HG02623 (cell line): ENCODE measurements around the gene FBXO41.

ENCODE experiments used
- ATAC-seq: cut with Tn5 transposase; IDR thresholded peaks from one replicate; pipeline ENCODE4 v1.9.1; 2021; ENCODE audit warnings: moderate library complexity; ENCODE audit not compliant: unreplicated experiment

The FBXO41 gene

DNA sequence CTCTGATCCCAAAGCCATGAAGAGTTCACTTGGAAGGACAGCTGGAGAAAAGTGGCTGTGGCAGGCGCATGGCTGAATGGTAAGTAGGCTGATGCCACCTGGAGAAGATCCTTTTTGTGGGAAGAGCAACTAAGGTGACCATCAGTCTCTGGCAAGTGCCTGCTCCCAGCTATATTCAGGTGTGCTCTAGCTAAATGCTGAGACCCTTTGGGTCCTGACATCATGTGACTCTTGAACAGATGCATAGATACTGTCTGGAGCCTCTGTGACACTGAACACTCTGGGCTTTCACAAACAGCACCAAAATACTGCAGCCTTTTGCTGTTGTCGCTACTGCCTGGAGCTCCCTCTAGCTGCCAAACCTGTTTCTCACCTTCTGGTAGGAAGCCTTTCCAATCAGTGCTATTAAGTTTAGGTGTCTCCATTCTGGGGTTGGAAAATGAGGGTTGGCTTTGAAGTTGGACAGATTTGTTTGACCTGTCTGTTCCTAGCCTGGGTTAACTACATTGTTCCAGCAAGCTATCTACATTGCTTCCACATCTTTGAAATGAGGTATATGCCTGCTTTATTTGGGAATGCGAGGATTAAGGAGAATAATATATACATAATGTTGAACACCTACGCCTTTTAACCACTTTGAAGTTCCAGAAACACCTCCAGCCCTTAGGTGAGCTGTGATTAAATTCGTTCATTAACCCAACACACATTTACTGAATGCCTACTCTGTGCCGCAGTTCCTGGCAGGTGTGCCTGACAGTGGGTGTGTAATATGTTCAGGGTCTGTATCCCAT lies 6.0 kb upstream of the FBXO41 start:
- no peak for ATAC-seq

DNA sequence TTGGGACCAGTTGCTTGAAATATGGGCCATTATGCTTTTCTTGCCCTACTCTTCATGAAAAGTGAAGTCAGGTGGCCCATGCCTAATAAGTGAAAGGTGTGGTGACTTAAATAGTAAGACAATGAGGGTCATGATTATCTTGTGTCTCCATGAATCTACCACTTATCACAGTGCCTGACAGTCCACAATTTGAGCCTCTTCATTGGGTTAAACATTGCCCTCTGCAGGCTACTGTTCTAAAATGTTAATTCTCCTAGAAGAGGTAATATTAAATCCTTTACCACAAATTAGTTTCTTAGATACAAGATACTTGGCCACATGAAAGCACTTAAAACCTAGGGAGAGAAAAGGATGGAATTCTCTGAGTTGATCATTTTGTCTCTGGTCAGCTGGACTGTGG lies 5.0 kb upstream of the FBXO41 start:
- no peak for ATAC-seq

DNA sequence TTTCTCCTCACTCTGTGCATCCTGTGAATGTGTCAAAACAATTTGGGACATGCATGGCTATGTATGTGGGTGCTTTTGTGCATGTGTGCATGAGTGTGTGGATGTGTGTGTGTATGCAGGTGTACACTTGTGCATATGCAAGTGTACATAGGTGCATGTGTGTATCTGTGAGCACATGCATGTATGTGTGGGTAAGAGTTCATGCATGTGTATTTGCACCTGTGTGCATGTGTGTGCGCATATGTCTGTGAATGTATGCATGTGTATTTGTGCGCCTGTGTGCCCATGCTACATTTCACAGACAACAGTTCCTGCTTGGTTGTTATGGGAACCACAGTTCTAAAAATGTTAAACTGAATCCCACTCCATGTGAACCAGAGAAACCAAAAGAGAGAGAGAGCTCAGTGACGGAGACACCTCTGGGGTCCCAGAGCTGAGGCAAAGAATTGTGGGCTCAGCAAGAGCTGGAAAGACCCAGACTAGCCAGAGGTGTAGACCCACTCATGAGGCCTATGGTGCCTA lies 1.9 kb upstream of the FBXO41 start:
- ATAC-seq: no peak

DNA sequence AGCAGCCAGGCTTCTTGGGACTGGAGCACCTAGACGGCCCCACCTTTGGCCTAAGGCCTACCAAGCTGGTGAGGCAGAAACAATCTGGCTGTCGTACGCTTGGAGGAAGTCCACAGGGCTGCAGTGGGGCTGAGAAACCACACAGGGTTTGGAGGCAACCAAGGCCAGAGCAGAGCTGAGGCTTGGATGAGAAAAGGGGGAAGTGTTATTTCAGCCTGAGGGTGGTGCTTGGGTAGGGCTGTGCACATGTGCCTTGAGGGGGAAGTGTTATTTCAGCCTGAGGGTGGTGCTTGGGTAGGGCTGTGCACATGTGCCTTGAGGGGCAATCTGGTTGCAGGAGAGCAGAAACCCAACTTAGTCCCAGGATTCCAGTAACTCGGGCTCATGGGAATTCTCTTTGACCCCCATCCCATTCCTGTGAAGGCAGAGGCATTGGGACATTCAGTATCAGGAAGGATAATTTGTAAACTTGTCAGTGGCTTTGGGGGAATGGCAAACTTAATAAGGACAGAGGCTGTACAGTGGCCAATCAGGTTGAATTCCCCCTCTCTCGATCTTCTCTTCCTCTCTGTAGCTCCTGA lies 971 bp upstream of the FBXO41 start:
- peak; percentile 44 for ATAC-seq

- peak; percentile 14 for ATAC-seq
Measured at GRCh38 chr2:73283545-73284295, 558 bp downstream of the FBXO41 start.

GRCh38 chr2:73282924-73283544 lies 1.2 kb downstream of the FBXO41 start:
- no peak for ATAC-seq

- ATAC-seq: no peak
Measured at GRCh38 chr2:73281244-73281643, 3.0 kb downstream of the FBXO41 start.

- no peak for ATAC-seq
Measured at GRCh38 chr2:73279852-73280251, 4.4 kb downstream of the FBXO41 start.

DNA sequence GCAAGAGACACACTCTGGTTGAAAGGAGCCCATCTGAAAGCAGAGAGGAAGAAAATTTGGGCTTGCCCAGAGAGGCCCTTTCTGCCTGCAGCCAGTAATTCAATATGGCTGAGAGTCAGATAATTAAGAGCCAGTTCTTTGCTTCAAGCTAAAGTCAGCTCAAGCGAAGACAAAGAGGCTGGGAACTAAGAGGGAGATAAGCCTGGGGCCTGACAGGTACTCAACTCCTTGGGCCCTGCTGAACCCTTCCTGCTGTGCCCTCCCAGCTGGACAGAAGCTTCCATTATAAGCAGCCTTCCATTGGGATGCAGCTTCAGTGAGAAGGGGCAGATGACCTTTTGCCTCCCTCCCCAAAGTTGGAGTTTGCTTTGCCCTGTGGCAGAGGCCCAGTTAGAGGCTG lies 12.0 kb downstream of the FBXO41 start:
- no peak for ATAC-seq

- peak; percentile 21 for ATAC-seq
Measured at GRCh38 chr2:73269686-73270465, 14.4 kb downstream of the FBXO41 start.

DNA sequence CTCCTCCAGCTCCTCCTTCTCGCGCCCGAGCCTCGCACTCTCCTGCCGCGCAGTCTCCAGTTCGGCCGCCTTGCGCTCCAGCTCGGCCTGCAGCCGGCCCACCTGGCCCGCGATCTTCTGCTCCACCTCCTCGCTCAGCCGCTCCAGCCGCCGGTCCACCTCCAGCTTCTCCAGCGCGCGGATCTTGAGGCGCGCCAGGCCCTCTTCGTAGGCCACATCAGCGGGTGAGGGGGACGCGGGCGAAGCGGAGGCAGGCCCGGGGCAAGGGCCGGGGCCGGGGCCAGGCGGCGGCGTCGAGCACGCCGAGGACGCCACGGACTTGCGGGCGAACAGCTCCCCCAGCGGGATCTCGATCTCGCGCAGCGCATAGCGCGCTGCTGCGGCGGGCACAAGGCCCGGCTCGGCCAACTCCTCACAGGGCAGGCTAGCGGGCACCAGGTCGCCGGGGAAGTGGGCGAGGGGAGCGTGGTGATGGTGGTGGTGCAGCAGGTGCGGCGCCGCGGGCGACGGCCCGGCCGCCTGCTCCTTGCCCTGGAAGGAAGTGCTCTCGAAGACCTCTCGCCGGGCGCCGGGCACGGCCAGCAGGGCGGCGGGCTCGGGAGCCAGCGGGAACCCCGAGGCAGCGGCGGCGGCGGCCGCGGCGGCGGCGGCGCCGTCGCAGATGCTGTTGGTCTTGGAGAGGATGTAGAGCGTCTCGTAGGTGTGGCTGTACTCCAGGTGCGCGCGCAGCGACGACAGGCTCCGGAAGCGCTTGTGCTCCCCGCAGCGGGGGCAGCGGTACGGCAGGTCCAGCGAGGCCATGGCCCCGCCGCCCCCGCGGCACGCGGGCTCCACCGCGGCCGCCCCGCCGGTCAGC lies 15.2 kb downstream of the FBXO41 start:
- peak; percentile 70 for ATAC-seq

DNA sequence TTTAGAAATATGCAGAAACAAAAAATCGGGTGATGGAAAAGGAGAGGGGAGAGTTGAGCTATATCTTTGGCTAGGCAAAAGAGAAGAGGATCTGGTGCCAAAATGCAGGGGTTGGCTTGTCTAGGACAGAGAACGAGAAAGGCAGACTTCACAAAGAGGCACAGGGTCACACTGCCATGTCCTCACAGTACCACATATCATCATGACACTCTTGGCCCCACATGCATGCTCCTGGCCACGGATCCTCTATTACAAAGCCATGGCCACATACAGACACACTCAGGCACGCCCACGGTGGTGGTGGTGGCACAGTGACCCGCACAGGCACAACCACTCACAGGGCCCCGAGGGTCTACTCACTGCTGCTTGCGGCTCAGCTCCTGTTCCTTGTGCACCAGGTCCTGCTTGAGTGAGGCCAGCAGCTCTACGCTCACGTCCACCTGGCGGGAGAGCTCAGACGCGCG lies 15.9 kb downstream of the FBXO41 start:
- ATAC-seq: no peak

- no peak for ATAC-seq
Measured at GRCh38 chr2:73267008-73267407, 17.3 kb downstream of the FBXO41 start.

DNA sequence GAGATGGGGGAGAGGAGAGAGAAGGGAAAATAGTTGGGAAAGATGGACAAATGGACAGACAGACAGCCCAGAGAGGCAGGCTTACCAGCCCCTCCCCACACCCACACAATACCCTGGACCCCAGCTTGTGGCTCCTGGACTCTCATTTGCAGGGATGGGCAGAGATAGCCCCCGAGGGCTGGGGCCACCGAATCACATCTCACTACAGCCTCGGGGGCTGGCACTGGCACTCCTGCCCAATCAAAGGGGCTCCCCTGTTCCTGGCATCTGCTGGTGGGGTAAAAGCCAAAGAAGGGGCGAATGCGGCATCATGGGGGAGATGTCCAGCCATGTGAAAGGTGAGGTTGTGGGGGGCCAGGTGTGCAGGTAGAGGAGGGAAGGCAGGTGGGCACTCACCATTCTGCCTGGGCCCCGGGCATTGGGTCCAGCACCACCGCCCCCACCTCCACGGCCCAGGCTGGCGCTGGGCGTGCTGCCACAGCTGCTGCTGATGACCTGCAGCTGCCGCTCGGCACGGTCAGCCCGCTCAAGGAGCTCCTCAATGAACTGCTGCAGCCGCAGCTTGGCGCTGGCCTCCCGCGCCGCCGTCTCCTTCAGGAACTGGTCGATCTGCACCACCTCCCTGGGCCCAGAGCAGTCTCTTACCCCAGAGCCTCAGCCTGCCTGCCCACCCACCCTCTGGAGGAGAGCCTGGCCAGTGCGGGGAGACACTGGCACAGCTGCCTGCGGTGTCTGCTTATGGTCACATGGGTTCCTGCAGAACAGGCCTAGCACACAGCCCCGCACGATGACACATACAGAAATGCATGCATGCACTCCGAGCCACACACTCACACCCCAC lies 18.0 kb downstream of the FBXO41 start:
- ATAC-seq: no peak

DNA sequence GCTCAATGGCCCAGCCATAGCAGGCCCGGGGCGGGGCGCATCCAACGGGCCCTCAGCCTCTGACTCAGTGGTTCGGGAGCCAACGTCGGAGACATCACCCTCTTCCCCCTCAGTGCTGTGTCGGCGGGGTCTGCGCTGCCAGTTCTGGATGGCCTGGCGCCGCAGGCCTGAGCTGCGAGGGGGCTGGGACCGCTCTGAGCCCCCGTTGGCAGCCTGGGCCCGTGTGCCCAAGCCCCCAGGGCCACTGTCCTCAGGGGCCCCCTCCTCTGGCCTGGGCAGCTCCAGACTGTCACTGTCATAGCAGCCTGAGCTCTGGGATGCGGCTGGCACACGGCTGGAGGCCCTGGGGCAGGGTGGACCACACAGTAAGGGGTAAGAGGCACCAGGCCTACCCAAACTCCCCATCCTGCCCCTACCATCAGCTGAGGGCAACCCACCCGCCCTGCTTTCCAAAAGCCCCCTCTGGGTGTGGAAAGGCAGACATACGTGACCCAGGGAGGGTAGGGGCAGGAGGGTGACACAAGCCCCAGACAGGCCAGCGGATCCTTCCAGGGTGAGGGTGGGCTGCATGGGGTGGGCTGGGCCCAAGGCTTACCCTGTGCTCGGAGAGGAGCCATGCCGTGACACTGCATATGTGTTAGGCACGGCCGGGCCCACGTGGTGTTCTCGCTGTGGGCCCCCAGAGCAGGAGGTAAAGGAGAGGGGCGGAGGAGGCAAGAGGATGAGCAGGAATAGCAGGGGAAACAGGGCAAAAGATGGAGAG lies 18.8 kb downstream of the FBXO41 start:
- no peak for ATAC-seq

- ATAC-seq: no peak
Measured at GRCh38 chr2:73264783-73265182, 19.5 kb downstream of the FBXO41 start.

GRCh38 chr2:73264332-73264606 lies 20.0 kb downstream of the FBXO41 start:
- ATAC-seq: no peak
